ENCODE results near the gene NUAK1. TPM values are rescaled to one million over a fixed set of nuclear protein-coding genes. Genes with fewer than 3 reads are reported as not detected.

Gene NUAK1
- total and polyA plus RNA-seq, 7 donors = 1.8 to 12.1 (median 5.8) TPM

GRCh38 chr12:106046947-106047346, 91.8 kb downstream of the NUAK1 start:
- Histone ChIP-seq H3K4me1 (no peaks in the 10 kb centered on the region), H3K27me3 (no peaks in the 10 kb centered on the region), H3K27ac (no peak overlapping the region), H3K9me3 (no peaks in the 10 kb centered on the region), H3K4me3 (no peak overlapping the region), H3K36me3 (no peaks in the 10 kb centered on the region)
- no peak for TF ChIP-seq POLR2A (IDR thresholded peaks at IDR 0.05)
- TF ChIP-seq, protein P1, sequence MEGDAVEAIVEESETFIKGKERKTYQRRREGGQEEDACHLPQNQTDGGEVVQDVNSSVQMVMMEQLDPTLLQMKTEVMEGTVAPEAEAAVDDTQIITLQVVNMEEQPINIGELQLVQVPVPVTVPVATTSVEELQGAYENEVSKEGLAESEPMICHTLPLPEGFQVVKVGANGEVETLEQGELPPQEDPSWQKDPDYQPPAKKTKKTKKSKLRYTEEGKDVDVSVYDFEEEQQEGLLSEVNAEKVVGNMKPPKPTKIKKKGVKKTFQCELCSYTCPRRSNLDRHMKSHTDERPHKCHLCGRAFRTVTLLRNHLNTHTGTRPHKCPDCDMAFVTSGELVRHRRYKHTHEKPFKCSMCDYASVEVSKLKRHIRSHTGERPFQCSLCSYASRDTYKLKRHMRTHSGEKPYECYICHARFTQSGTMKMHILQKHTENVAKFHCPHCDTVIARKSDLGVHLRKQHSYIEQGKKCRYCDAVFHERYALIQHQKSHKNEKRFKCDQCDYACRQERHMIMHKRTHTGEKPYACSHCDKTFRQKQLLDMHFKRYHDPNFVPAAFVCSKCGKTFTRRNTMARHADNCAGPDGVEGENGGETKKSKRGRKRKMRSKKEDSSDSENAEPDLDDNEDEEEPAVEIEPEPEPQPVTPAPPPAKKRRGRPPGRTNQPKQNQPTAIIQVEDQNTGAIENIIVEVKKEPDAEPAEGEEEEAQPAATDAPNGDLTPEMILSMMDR (IDR thresholded peaks at IDR 0.05) = no peak
- TF ChIP-seq POLR2AphosphoS5 (IDR thresholded peaks at IDR 0.05) = no peak
- intact Hi-C loops (cut with DNase I) = no loop called here
- DNase-seq = no peak
- WGBS, 2 donors = 86 to 87% methylated on average over 2 of the region's 2 CpGs

- DNase-seq = no peak
- no peak overlapping the region for H3K4me3 ChIP-seq
- TF ChIP-seq EP300 (IDR thresholded peaks at IDR 0.05) (no peak), POLR2A (IDR thresholded peaks at IDR 0.05) (no peak), POLR2AphosphoS5 (IDR thresholded peaks at IDR 0.05) (no peak)
- TF ChIP-seq, protein P1 (IDR thresholded peaks at IDR 0.05) = no peak
- WGBS, 2 donors = 77 to 85% methylated on average over 4 of the region's 4 CpGs
- H3K4me1 ChIP-seq = no peaks in the 10 kb centered on the region
- H3K9me3 ChIP-seq = no peaks in the 10 kb centered on the region
- H3K27ac ChIP-seq = no peak overlapping the region
- H3K27me3 ChIP-seq = no peaks in the 10 kb centered on the region
- no peaks in the 10 kb centered on the region for H3K36me3 ChIP-seq
- intact Hi-C loops (cut with DNase I) = no loop called here
Measured at GRCh38 chr12:106046301-106046846, 92.4 kb downstream of the NUAK1 start.

- Histone ChIP-seq H3K4me3 (no peak overlapping the region), H3K9me3 (no peaks in the 10 kb centered on the region), H3K27me3 (no peaks in the 10 kb centered on the region), H3K36me3 (no peaks in the 10 kb centered on the region), H3K27ac (no peak overlapping the region), H3K4me1 (no peaks in the 10 kb centered on the region)
- intact Hi-C loops (cut with DNase I) = no loop called here
- no peak for DNase-seq
- WGBS, 2 donors = 87 to 93% methylated on average over 4 of the region's 4 CpGs
- TF ChIP-seq EP300 (IDR thresholded peaks at IDR 0.05) (no peak), POLR2A (IDR thresholded peaks at IDR 0.05) (no peak), POLR2AphosphoS5 (IDR thresholded peaks at IDR 0.05) (no peak)
- TF ChIP-seq, protein P1 (IDR thresholded peaks at IDR 0.05) = no peak
Measured at GRCh38 chr12:106045251-106045674, 93.5 kb downstream of the NUAK1 start.

GRCh38 chr12:106044773-106045172, 94.0 kb downstream of the NUAK1 start:
- no peaks in the 10 kb centered on the region for H3K36me3 ChIP-seq
- TF ChIP-seq POLR2AphosphoS5 (IDR thresholded peaks at IDR 0.05) (no peak), EP300 (IDR thresholded peaks at IDR 0.05) (no peak), POLR2A (IDR thresholded peaks at IDR 0.05) (no peak)
- TF ChIP-seq, protein P1 (IDR thresholded peaks at IDR 0.05) = no peak
- H3K4me1 ChIP-seq = no peaks in the 10 kb centered on the region
- intact Hi-C loops (cut with DNase I) = no loop called here
- H3K27me3 ChIP-seq = no peaks in the 10 kb centered on the region
- DNase-seq = no peak
- no peaks in the 10 kb centered on the region for H3K9me3 ChIP-seq
- no peak overlapping the region for H3K4me3 ChIP-seq
- H3K27ac ChIP-seq = no peak overlapping the region
- 68 to 77% methylated on average over 2 of the region's 2 CpGs for WGBS, 2 donors

DNA sequence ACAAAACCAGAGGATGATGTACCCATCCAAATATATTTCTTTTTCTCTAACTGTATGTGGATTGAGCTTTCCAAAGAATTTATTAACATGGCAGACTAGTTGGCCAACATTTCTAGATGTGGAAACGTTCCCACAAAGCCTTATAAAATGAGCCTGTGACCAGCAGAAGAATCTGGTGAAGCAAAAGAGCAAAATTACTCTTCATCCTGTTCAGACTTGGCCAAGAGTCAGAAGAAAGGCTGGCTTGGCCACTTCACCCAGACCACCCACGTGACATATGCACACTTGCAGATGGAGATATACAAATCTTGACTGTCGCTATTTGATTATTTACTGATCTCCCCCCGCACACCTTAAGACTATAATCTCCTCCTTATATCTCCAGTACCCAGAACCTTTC, 96.7 kb downstream of the NUAK1 start:
- intact Hi-C loops (cut with DNase I) = no loop called here
- Histone ChIP-seq H3K36me3 (no peaks in the 10 kb centered on the region), H3K27me3 (no peaks in the 10 kb centered on the region), H3K4me1 (no peaks in the 10 kb centered on the region), H3K9me3 (no peaks in the 10 kb centered on the region), H3K27ac (no peak overlapping the region), H3K4me3 (no peak overlapping the region)
- no peak for DNase-seq
- no peak for TF ChIP-seq POLR2AphosphoS5 (IDR thresholded peaks at IDR 0.05)
- no peak for TF ChIP-seq POLR2A (IDR thresholded peaks at IDR 0.05)
- TF ChIP-seq, protein P1 (IDR thresholded peaks at IDR 0.05) = no peak
- TF ChIP-seq EP300 (IDR thresholded peaks at IDR 0.05) = no peak
- WGBS, 2 donors = 76 to 80% methylated on average over 4 of the region's 4 CpGs
